ENCODE measurements around the gene HOXA11.

Gene HOXA11

GRCh38 chr7:27194002-27194352 is 8.9 kb upstream of the HOXA11 start:
- no peak for ATAC-seq (ENCODE audit: insufficient read depth, low read depth)
- no peaks in the 10 kb centered on the region for H3K9me3 ChIP-seq (ENCODE audit: insufficient read depth, low read length, severe bottlenecking)
- no peak overlapping the region for H3K9ac ChIP-seq (ENCODE audit: low read depth, low read length)
- no peak overlapping the region for H3K4me3 ChIP-seq (ENCODE audit: low read depth in 1 of 2, low read length in 2 of 2)
- TF ChIP-seq EZH2 (IDR thresholded peaks at IDR 0.05; ENCODE audit: borderline replicate concordance, low read depth, low read length, severe bottlenecking): no peak
- no peak for TF ChIP-seq CTCF (IDR thresholded peaks at IDR 0.05; ENCODE audit: borderline replicate concordance, extremely low read depth, low read length, poor library complexity, severe bottlenecking)
- peaks cover 12% of the 10 kb centered on the region for H3K27me3 ChIP-seq (ENCODE audit: insufficient read depth, low read length, poor library complexity)
- no peak overlapping the region for H3K4me2 ChIP-seq (ENCODE audit: insufficient read depth, low read length)
- H4K20me1 ChIP-seq (ENCODE audit: insufficient read depth, low read length): no peaks in the 10 kb centered on the region
- peaks cover 20% of the 10 kb centered on the region for H3K4me1 ChIP-seq (ENCODE audit: insufficient read depth, low read length)
- no peak for DNase-seq
- H3K79me2 ChIP-seq (ENCODE audit: insufficient read depth, low read length): no peaks in the 10 kb centered on the region
- no peak overlapping the region for H3K27ac ChIP-seq (ENCODE audit: low read length)
- H2AFZ ChIP-seq (ENCODE audit: low read depth, low read length): no peak overlapping the region
- H3K36me3 ChIP-seq (ENCODE audit: insufficient read depth, low read length): no peaks in the 10 kb centered on the region

GRCh38 chr7:27193335-27194001 is 8.4 kb upstream of the HOXA11 start:
- Histone ChIP-seq H4K20me1 (ENCODE audit: insufficient read depth, low read length) (no peaks in the 10 kb centered on the region), H2AFZ (ENCODE audit: low read depth, low read length) (no peak overlapping the region), H3K27ac (ENCODE audit: low read length) (no peak overlapping the region), H3K9me3 (ENCODE audit: insufficient read depth, low read length, severe bottlenecking) (no peaks in the 10 kb centered on the region), H3K4me3 (ENCODE audit: low read depth in 1 of 2, low read length in 2 of 2) (no peak overlapping the region), H3K4me1 (ENCODE audit: insufficient read depth, low read length) (peaks cover 20% of the 10 kb centered on the region), H3K9ac (ENCODE audit: low read depth, low read length) (no peak overlapping the region), H3K27me3 (ENCODE audit: insufficient read depth, low read length, poor library complexity) (peaks cover 12% of the 10 kb centered on the region), H3K4me2 (ENCODE audit: insufficient read depth, low read length) (no peak overlapping the region), H3K36me3 (ENCODE audit: insufficient read depth, low read length) (no peaks in the 10 kb centered on the region), H3K79me2 (ENCODE audit: insufficient read depth, low read length) (no peaks in the 10 kb centered on the region)
- no peak for TF ChIP-seq CTCF (IDR thresholded peaks at IDR 0.05; ENCODE audit: borderline replicate concordance, extremely low read depth, low read length, poor library complexity, severe bottlenecking)
- TF ChIP-seq EZH2 (IDR thresholded peaks at IDR 0.05; ENCODE audit: borderline replicate concordance, low read depth, low read length, severe bottlenecking): no peak
- DNase-seq (no peak), ATAC-seq (ENCODE audit: insufficient read depth, low read depth) (no peak)

- Histone ChIP-seq H3K27me3 (ENCODE audit: insufficient read depth, low read length, poor library complexity) (peaks cover 12% of the 10 kb centered on the region), H3K4me2 (ENCODE audit: insufficient read depth, low read length) (no peak overlapping the region), H3K9me3 (ENCODE audit: insufficient read depth, low read length, severe bottlenecking) (no peaks in the 10 kb centered on the region), H3K79me2 (ENCODE audit: insufficient read depth, low read length) (no peaks in the 10 kb centered on the region), H3K27ac (ENCODE audit: low read length) (no peak overlapping the region), H3K9ac (ENCODE audit: low read depth, low read length) (no peak overlapping the region), H2AFZ (ENCODE audit: low read depth, low read length) (no peak overlapping the region), H3K4me1 (ENCODE audit: insufficient read depth, low read length) (peaks cover 21% of the 10 kb centered on the region), H3K4me3 (ENCODE audit: low read depth in 1 of 2, low read length in 2 of 2) (no peak overlapping the region), H3K36me3 (ENCODE audit: insufficient read depth, low read length) (no peaks in the 10 kb centered on the region), H4K20me1 (ENCODE audit: insufficient read depth, low read length) (no peaks in the 10 kb centered on the region)
- ATAC-seq (ENCODE audit: insufficient read depth, low read depth): no peak
- DNase-seq: no peak
- TF ChIP-seq EZH2 (IDR thresholded peaks at IDR 0.05; ENCODE audit: borderline replicate concordance, low read depth, low read length, severe bottlenecking) (no peak), CTCF (IDR thresholded peaks at IDR 0.05; ENCODE audit: borderline replicate concordance, extremely low read depth, low read length, poor library complexity, severe bottlenecking) (no peak)
Measured at GRCh38 chr7:27192546-27193334, 7.7 kb upstream of the HOXA11 start.

All from DND-41 (cell line).